HG03457 (cell line): ENCODE results near the gene ELK3.

Experiments
- ATAC-seq: cut with Tn5 transposase; IDR thresholded peaks from one replicate; pipeline ENCODE4 v1.9.1; 2021; ENCODE audit warnings: moderate number of reproducible peaks; ENCODE audit not compliant: unreplicated experiment

The ELK3 gene

DNA sequence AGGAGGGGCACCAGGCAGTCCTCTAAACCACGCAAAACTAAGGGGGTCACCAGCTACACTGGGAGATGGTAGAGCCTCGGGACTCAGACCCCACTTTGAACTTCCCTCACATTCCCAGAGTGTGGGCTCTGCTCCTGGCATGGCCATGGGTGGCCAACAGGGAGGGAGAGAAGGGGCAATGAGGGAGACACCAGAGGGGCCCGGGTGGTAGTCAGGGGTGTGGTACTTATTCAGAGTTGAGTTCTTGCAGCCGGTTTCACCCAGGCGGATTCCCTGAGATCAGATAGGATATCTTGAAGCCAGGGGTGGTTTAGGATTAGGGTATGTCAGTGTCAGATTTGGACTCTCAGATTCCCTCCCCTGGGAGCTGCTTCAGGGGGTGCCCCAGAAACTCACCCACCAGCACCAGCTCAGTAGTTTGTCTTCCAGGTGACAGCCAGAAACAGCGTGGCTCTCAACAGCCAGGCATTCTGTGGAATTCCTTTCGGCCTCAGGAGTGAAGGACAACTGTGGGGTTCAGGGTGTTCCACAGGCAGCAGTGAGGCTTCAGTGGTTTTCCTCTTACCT lies 56.0 kb downstream of the ELK3 start:
- ATAC-seq, result no peak

- ATAC-seq, result no peak
Observed at GRCh38 chr12:96255077-96255476, 60.9 kb downstream of the ELK3 start.

GRCh38 chr12:96256672-96257361 lies 62.6 kb downstream of the ELK3 start:
- no peak for ATAC-seq

DNA sequence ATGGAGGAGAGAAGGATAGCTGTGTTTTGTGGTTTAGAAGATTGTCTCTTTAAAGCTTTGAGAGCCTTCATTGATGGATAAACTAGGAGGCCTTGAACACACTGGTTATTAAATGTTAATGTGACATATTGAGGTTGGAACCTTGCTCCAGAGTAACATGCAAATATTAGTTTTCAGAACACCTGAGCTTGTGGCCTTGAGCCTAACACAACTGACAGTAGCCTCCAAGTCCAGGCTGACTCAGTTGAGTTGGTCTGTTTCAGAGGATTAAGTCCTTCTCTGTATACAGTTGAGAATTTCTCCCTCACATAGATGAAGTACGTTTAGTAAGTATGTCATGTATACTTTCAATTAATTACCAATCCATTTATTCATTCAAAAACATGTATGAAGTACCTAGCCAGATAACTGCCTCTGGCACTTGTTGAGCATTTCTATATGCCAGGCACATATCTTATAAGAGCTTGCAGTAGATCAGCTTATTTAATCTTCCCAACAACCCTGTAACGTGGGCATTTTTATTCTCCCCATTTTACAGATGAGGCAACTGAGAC lies 63.5 kb downstream of the ELK3 start:
- ATAC-seq, result no peak

DNA sequence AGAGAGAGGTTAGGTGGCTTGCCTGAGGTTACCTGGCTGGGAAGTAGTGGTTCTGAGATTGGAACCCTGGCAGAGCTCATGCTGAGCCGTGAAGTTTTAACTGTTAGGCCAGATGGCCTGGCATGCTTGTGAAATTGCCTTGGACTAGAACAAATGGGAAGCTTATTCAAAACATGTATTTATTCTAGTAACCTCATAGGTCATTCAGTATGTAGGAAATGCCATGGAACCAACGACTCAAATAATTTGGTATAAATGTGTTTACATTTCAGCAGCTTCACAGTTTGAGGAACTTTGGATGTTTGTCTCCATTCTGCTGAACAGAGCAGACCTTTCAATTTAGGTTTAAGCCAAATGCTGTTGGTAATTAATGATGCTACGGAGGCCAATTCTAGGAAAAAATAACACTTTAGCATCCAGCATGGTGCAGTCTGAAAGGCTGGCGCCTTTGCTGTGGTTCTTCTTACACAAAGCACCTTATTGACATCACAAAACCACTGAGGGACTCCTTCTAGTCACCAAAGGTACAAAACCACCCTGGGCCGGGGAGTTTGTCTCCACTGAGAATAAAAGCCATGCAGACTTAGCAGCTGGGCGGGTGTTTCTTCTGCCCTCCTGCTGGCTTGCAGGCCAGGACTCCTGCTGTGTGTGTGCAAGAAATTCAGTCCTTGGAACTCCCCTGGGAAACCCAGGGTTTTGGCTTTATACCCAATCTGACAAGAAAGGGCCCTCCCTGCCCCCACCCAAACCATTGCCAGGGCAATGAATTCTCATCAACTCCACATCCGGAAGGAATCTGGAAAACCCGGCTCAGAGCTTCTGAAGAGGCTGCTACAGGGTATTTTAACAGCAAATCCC lies 64.2 kb downstream of the ELK3 start:
- no peak for ATAC-seq

GRCh38 chr12:96260231-96260630 lies 66.1 kb downstream of the ELK3 start:
- no peak for ATAC-seq

GRCh38 chr12:96260644-96261043 lies 66.5 kb downstream of the ELK3 start:
- ATAC-seq, result no peak

DNA sequence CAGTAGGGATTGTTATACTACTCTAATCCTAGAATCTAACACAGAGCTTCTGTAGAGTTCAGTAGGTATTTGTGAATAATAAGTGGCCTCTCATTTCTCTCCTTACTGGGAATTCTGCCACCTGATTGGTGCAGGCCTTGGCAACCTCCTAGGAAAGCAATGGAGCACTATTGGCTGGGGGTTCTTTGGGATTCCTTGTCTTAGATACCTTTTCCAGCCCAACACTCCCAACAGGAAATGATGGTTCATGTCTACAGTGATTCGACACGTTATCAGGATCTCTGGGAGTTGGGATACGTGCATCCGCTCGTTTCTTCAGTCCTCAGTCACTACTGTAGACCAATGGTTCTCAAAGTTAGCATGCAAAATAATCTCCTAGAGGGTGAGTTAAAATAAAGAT lies 67.4 kb downstream of the ELK3 start:
- no peak for ATAC-seq

GRCh38 chr12:96263449-96263902 lies 69.3 kb downstream of the ELK3 start:
- no peak for ATAC-seq

GRCh38 chr12:96265400-96265799 lies 71.2 kb downstream of the ELK3 start:
- ATAC-seq, result no peak

DNA sequence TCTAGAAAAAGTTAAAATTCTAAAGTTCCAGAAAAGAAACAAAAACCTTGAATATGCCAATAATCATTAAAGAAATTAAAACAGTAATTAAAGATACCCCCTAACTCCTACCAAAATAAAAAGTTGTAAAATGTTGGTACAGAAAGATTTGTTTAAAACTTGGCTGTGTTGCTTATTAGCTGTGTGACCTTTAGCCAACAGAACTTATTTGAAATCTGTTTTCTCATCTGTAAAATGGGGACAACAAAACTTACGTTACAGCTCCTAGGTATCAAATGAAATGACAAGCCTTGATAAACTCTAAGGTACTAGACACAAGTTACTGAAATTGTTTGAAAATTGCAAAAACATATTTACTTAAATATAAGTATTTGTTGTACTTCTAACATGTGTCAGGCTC lies 71.7 kb downstream of the ELK3 start:
- ATAC-seq, result no peak

DNA sequence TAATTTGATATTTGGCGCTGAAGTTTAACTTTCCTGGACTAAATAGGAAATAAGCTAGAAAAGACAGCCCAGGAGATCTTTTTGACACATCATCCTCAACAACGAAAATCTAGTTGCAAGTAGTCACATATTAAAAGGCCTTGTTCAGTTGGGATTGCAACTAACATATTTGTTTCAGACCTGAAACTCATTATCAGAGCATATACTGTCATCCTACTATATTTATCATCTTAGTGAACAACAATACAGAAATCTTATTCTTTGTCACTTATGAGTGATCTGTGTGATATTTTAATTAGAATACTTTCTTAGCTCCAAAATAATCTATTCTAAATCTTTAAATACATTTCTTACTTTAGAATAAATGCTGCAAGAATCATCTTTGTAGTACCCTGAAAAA lies 72.1 kb downstream of the ELK3 start:
- no peak for ATAC-seq

- ATAC-seq, result no peak
Observed at GRCh38 chr12:96271469-96272199, 77.5 kb downstream of the ELK3 start.

GRCh38 chr12:96274331-96274730 lies 80.2 kb downstream of the ELK3 start:
- ATAC-seq, result no peak

DNA sequence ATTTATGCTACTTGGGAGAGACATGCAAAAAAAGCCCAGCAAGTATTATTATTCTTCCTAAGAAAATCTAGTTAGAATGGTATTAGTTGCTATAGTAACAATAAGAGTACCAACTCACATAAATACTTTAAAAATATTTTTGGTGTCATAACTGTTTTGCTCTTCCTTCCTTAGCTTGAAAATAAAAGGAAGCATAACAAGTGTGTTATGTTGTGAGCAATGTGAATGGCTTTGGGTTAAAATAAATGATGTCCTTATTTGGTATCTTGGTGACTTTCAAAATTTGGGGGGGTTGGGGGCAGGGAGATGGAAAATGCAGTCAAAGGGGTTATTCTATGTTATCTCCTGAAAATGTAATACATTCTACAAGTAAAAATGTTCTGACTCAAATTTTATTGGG lies 91.0 kb downstream of the ELK3 start:
- ATAC-seq, result no peak

DNA sequence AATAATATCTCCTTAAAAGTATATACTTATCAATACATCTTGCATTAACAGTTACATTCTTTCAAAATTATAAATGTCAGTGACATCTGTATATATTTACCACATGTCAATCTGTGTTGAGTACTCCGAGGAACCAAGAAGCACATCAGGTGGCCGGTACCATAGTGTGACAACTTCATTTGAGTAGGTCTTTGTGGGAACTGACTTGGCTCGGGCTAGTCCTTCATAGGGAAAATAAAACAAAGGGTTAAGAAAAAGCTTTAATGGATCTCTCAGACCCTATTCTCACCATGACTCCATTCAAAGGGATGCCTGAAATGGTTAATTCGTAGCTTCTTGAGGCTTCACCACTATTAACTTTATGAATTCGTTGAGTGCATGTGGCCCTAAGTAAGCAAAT lies 94.9 kb downstream of the ELK3 start:
- no peak for ATAC-seq

- no peak for ATAC-seq
Observed at GRCh38 chr12:96293093-96293492, 98.9 kb downstream of the ELK3 start.

DNA sequence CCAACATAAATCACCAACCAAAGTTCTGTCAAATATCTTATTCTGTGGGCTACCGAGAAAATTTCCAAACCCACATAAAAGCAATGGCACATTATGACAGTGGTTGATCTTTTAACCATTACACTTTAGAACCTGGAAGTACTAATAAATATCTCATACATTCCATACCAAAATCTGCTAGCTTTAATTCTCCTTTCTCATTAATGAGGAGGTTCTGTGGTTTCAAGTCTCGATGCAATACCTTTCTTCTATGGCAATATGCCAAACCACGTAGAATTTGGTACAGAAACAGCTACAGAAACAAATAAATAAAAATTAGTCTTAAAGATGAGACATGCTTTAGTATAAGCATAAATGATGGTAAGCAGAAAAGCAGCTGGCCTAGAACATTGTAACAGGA lies 100.7 kb downstream of the ELK3 start:
- no peak for ATAC-seq

GRCh38 chr12:96295532-96296160 lies 101.5 kb downstream of the ELK3 start:
- no peak for ATAC-seq

DNA sequence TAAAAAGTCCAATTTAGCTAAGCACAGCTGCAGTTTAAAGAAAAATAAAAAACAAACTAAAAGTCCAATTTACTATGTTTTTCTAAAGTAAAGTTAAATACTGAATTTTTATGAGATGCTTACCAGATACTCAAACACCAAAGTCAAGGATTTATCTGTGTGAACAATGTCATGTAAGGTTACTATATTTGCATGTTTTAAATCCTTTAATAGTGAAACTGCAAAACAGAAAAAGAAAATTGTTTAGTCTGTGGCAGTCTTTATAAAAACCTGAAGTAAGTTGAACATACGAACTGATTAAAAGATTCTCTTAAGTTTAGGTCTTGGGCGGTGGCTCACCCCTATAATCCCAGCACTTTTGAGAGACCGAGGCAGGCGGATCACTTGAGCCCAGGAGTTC lies 103.3 kb downstream of the ELK3 start:
- ATAC-seq, result no peak

- no peak for ATAC-seq
Observed at GRCh38 chr12:96300064-96300463, 105.9 kb downstream of the ELK3 start.
